Naive thymus-derived CD8-positive, alpha-beta T cell (primary cell): ENCODE measurements around the gene AP3S2. TPM values are rescaled to one million over a fixed set of nuclear protein-coding genes. Genes with fewer than 3 reads are reported as not detected.
A peak's percentile ranks its signal among the peaks of the same experiment; 100 is the strongest.
"Not testable (repeated sequence)": the region's sequence is repeated elsewhere in the genome, so short reads cannot be mapped to it uniquely, and the experiment has no call there.

Source experiments
- ATAC-seq, 2 donors: fragments of 150-1000 bp; cut with Tn5 transposase in 1 of 2; sonication (Bioruptor Pico), chemical (Tn5 transposase) in 1 of 2; 1 replicate in 1 of 2; 2 replicates in 1 of 2; pipeline ENCODE4 v1.10.0; 2021; ENCODE audit warnings: mild to moderate bottlenecking in 2 of 2, moderate library complexity in 2 of 2
- POLR2A ChIA-PET: fragments of 350-600 bp; sonication (Branson Sonifier 250); formaldehyde crosslinking; loops from one replicate; lab custom pipeline; 2021; ENCODE audit warnings: antibody characterized with exemption; lab: Charles Lee
- DNase-seq, 10 donors: peaks; one replicate each; pipeline versions ENCODE4 v3.0.0 to v3.0.0-alpha.2; 2020 to 2022
- H3K27ac Mint-ChIP-seq, 10 donors: one replicate each; pipeline ENCODE4 v1.8.0; 2020 to 2022; ENCODE audit warnings: mild to moderate bottlenecking in 10 of 10, mixed read lengths in 10 of 10, moderate library complexity in 4 of 10, inconsistent platforms in 1 of 10
- H3K27me3 Mint-ChIP-seq, 5 donors: one replicate each; pipeline ENCODE4 v1.8.0; 2021 to 2022; ENCODE audit warnings: mixed read lengths in 5 of 5
- H3K36me3 Mint-ChIP-seq, 3 donors: one replicate each; pipeline ENCODE4 v1.8.0; 2020 to 2022; ENCODE audit warnings: mixed read lengths in 3 of 3, mild to moderate bottlenecking in 2 of 3, inconsistent platforms in 1 of 3
- H3K4me1 Mint-ChIP-seq, 4 donors: one replicate each; pipeline ENCODE4 v1.8.0; 2021 to 2022; ENCODE audit warnings: mixed read lengths in 4 of 4
- H3K4me3 Mint-ChIP-seq, 10 donors: one replicate each; pipeline ENCODE4 v1.8.0; 2020 to 2022; ENCODE audit warnings: mild to moderate bottlenecking in 10 of 10, mixed read lengths in 10 of 10, moderate library complexity in 6 of 10, inconsistent platforms in 1 of 10
- H3K9me3 Mint-ChIP-seq, 9 donors: one replicate each; pipeline ENCODE4 v1.8.0; 2020 to 2022; ENCODE audit warnings: mixed read lengths in 9 of 9, mild to moderate bottlenecking in 3 of 9, inconsistent platforms in 1 of 9, moderate library complexity in 1 of 9
- polyA plus RNA-seq, 3 donors: library from polyadenylated mRNA; unstranded; fragments of 300-500 nt; fragmentation: Illumina TruSeq; gene quantifications; one replicate each; pipeline ENCODE4 v1.2.3, GENCODE V29; 2021
- total RNA-seq, 8 experiments: library from RNA in 2 of 8; stranded (reverse) in 2 of 8; gene quantifications; one replicate each; pipeline ENCODE4 v1.2.3 and lab custom pipeline; 2021 to 2026

The AP3S2 gene
- total and polyA plus RNA-seq, 5 experiments from 2014 or later, result 29.4 to 40.7 (median 36.9) TPM

DNA sequence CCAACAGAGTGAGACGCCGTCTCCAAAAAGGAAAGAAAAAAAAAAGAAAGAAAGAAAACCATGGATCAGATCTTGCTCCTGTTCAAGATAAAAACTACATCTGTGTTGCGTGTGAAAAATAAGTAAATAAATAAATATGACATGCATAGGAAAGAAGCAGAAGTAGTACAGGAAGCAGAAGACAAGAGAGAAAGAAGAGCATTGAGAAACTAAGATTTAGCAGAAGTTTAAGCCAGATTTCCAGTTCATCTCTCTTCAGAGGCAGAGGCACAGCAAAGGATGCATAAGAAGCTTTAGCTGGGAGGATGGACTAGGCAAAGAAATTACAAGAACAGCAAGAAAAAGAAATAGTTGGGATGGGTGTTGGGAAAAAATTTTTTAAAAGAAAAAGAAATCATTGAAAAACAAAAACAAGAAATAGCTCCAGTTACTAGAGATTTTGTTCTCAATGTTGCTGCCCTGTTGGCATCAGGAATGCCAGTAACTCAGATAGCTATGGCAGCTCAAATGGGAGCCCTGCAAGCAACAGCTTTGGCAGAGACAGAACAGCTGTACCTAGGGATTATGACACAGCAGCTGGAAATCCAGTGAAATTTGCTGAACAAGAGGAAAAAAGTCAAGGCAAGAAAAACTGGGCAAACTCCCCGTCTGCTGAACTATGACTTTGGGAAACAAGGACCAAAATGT is 17.3 kb downstream of the AP3S2 start:
- no peak for ATAC-seq
- Mint-ChIP-seq H3K4me1 (peaks cover 0 to 10% (median 4%) of the 10 kb centered on the region in 4 donors), H3K27me3 (no peaks in the 10 kb centered on the region), H3K27ac (peak overlapping the region in 4 of 10 donors; percentile 2 to 59 (median 31)), H3K9me3 (no peaks in the 10 kb centered on the region), H3K36me3 (peaks cover 0 to 65% (median 0%) of the 10 kb centered on the region in 3 donors), H3K4me3 (no peak overlapping the region)
- POLR2A ChIA-PET, result no interaction called here
- DNase-seq, result no peak

GRCh38 chr15:89875741-89876140 is 18.1 kb downstream of the AP3S2 start:
- ATAC-seq (no peak), DNase-seq (no peak)
- Mint-ChIP-seq H3K4me3 (no peak overlapping the region), H3K27me3 (no peaks in the 10 kb centered on the region), H3K36me3 (peaks cover 0 to 66% (median 0%) of the 10 kb centered on the region in 3 donors), H3K27ac (peak overlapping the region in 3 of 10 donors; percentile 43 to 59 (median 48)), H3K4me1 (peaks cover 0 to 10% (median 4%) of the 10 kb centered on the region in 4 donors), H3K9me3 (no peaks in the 10 kb centered on the region)
- POLR2A ChIA-PET, result no interaction called here

- Mint-ChIP-seq H3K27me3 (no peaks in the 10 kb centered on the region), H3K27ac (peak overlapping the region in 5 of 10 donors; percentile 4 to 67 (median 34)), H3K9me3 (no peaks in the 10 kb centered on the region), H3K36me3 (peaks cover 0 to 66% (median 6%) of the 10 kb centered on the region in 3 donors), H3K4me3 (peak overlapping the region in 2 of 10 donors; percentile 7 to 14), H3K4me1 (peaks cover 0 to 12% (median 4%) of the 10 kb centered on the region in 4 donors)
- POLR2A ChIA-PET, result interaction anchor here (0.6 to 1.0 kb wide), 2 partner anchors 19 to 81 kb away, joined by 3 to 5 read pairs; partner anchors contain the start of gene AP3S2
- ATAC-seq, result peak; percentile 100
- peak; percentile 57 to 90 (median 76) for DNase-seq
Measured at GRCh38 chr15:89874926-89875564, 18.7 kb downstream of the AP3S2 start.

DNA sequence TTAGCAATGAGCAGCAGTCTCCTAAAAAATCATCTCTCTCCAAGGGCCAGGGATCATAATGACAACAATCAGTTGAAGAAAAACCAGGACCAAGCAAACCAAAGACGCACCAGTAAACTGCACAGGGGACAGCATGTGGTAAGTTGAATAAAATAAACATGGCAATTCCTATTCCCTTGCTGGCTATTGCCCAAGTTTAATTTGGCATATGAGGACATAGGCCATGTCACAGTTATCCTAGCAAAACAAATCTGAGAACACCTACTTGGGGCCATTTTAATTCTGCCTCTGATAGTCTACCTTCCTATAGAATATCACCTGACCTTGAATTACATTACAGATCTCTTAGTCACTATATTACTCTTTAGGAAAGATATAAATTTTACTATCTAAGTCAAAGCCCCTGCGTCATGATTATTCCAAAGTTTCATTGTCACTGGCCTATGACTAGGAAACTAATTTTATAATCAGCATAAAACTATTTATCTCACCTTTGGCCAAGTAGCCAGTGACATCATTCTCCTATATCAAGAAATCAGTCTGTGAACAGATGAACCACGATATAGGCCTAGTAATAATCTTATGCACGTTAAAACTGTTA is 23.0 kb downstream of the AP3S2 start:
- no peak for ATAC-seq
- Mint-ChIP-seq H3K4me1 (peaks cover 0 to 11% (median 4%) of the 10 kb centered on the region in 4 donors), H3K27me3 (no peaks in the 10 kb centered on the region), H3K9me3 (no peaks in the 10 kb centered on the region), H3K27ac (no peak overlapping the region), H3K4me3 (no peak overlapping the region), H3K36me3 (peaks cover 0 to 46% (median 7%) of the 10 kb centered on the region in 3 donors)
- no peak for DNase-seq
- POLR2A ChIA-PET, result no interaction called here

DNA sequence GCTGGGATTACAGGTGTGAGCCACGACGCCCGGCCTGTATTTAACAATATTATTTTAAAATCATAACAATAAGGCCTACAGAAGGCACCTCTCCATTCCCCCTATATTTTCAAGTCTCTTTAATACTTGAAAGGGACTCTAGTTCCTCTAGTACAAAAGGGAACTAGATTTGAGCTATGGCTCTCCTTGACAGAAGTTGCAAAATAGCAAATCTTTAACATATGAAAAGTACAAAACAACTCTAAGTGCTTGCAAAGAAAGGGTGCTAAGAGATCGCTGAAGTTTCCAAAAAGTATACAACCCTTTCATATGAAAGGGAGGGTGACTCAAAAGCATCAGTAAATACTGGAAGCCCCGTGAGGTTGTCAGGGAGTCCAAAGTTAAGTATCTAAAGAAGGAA is 23.8 kb downstream of the AP3S2 start:
- Mint-ChIP-seq H3K27me3 (no peaks in the 10 kb centered on the region), H3K27ac (no peak overlapping the region), H3K4me3 (no peak overlapping the region), H3K4me1 (peaks cover 0 to 7% (median under 1%) of the 10 kb centered on the region in 4 donors), H3K36me3 (peaks cover 0 to 44% (median 11%) of the 10 kb centered on the region in 3 donors), H3K9me3 (no peaks in the 10 kb centered on the region)
- ATAC-seq, result no peak
- POLR2A ChIA-PET, result no interaction called here
- no peak for DNase-seq

GRCh38 chr15:89869490-89869889 is 24.3 kb downstream of the AP3S2 start:
- H3K4me3 Mint-ChIP-seq, POLR2A ChIA-PET, H3K27me3 Mint-ChIP-seq, ATAC-seq, DNase-seq, H3K4me1 Mint-ChIP-seq, H3K9me3 Mint-ChIP-seq: not testable (repeated sequence)
- Mint-ChIP-seq H3K36me3 (peaks cover 0 to 43% (median 11%) of the 10 kb centered on the region in 3 donors), H3K27ac (peak overlapping the region in 1 of 10 donors; percentile 25)

GRCh38 chr15:89864958-89865739 is 28.6 kb downstream of the AP3S2 start:
- no peak for DNase-seq
- H3K4me3 Mint-ChIP-seq, result no peak overlapping the region
- H3K27me3 Mint-ChIP-seq, result no peaks in the 10 kb centered on the region
- H3K27ac Mint-ChIP-seq, result peak overlapping the region in 2 of 10 donors; percentile 34 to 48
- H3K4me1 Mint-ChIP-seq, result peaks cover 0 to 10% (median under 1%) of the 10 kb centered on the region in 4 donors
- H3K9me3 Mint-ChIP-seq, result no peaks in the 10 kb centered on the region
- ATAC-seq, result no peak
- POLR2A ChIA-PET, result no interaction called here
- H3K36me3 Mint-ChIP-seq, result peaks cover 0 to 23% (median 11%) of the 10 kb centered on the region in 3 donors

- no peak for DNase-seq
- peaks cover 0 to 26% (median 9%) of the 10 kb centered on the region in 3 donors for H3K36me3 Mint-ChIP-seq
- H3K27ac Mint-ChIP-seq, result no peak overlapping the region
- no peak overlapping the region for H3K4me3 Mint-ChIP-seq
- POLR2A ChIA-PET, result no interaction called here
- no peaks in the 10 kb centered on the region for H3K9me3 Mint-ChIP-seq
- no peaks in the 10 kb centered on the region for H3K27me3 Mint-ChIP-seq
- ATAC-seq, result no peak
- H3K4me1 Mint-ChIP-seq, result peaks cover 0 to 10% (median 2%) of the 10 kb centered on the region in 4 donors
Measured at GRCh38 chr15:89863918-89864317, 29.9 kb downstream of the AP3S2 start.

- Mint-ChIP-seq H3K4me3 (no peak overlapping the region), H3K27ac (no peak overlapping the region), H3K36me3 (peaks cover 0 to 44% (median 18%) of the 10 kb centered on the region in 3 donors), H3K9me3 (no peaks in the 10 kb centered on the region), H3K4me1 (peaks cover 0 to 10% (median 5%) of the 10 kb centered on the region in 4 donors), H3K27me3 (no peaks in the 10 kb centered on the region)
- no peak for DNase-seq
- ATAC-seq, result no peak
- POLR2A ChIA-PET, result no interaction called here
Measured at GRCh38 chr15:89860891-89861290, 32.9 kb downstream of the AP3S2 start.

- H3K36me3 Mint-ChIP-seq, result peaks cover 0 to 40% (median 16%) of the 10 kb centered on the region in 3 donors
Measured at GRCh38 chr15:89860431-89860830, 33.4 kb downstream of the AP3S2 start.

DNA sequence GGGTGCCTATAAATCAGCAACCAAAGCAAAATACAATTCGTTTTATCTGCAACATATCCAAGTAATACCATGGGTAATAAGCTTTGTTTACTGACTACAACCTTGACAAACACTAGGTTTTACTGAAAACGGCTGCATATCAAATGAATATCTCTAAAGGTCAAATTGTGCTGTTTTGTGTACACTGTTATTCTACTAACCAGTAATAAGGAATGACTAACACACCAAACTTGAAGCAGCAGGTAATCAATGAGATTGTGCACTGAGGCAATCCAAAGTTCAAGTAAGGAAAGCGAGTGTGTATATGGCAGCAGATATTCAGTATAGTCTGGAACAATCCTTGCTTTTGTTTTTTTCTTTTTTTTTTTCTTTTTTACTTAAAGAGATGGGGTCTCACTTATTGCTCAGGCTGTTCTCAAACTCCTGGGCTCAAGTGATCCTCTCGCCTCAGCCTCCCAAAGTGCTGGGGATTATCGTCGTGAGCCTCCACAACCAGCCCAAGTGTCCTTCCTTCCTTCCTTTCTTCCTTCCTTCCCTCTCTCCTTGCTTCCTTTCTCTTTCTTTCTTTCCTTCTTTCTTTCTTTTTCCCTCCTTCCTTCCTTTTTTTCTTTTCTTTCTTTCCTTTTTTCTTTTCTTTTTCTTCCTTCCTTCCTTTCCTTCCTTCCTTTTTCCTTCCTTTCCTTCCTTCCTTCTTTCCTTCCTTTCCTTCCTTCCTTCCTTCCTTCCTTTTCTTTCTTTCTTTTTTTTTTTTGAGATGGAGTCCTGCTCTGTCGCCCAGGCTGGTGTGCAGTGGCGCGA is 34.9 kb downstream of the AP3S2 start:
- no peak overlapping the region for H3K4me3 Mint-ChIP-seq
- DNase-seq (no peak), ATAC-seq (no peak)
- no peaks in the 10 kb centered on the region for H3K27me3 Mint-ChIP-seq
- no peaks in the 10 kb centered on the region for H3K9me3 Mint-ChIP-seq
- peaks cover 0 to 37% (median 16%) of the 10 kb centered on the region in 3 donors for H3K36me3 Mint-ChIP-seq
- H3K27ac Mint-ChIP-seq, result peak overlapping the region in 1 of 10 donors; percentile 27
- peaks cover 0 to 10% (median 5%) of the 10 kb centered on the region in 4 donors for H3K4me1 Mint-ChIP-seq
- POLR2A ChIA-PET, result no interaction called here

More at GRCh38 chr15:89860431-89860830, 33.4 kb downstream of the AP3S2 start:
- H3K4me3 Mint-ChIP-seq, result no peak overlapping the region
- peaks cover 0 to 10% (median 5%) of the 10 kb centered on the region in 4 donors for H3K4me1 Mint-ChIP-seq
- ATAC-seq (no peak), DNase-seq (no peak)
- no peaks in the 10 kb centered on the region for H3K9me3 Mint-ChIP-seq
- H3K27ac Mint-ChIP-seq, result no peak overlapping the region
- no peaks in the 10 kb centered on the region for H3K27me3 Mint-ChIP-seq
- POLR2A ChIA-PET, result no interaction called here
